Transverse colon (tissue), 4 donors: ENCODE measurements around the gene WDSUB1. TPM values are rescaled to one million over a fixed set of nuclear protein-coding genes. Genes with fewer than 3 reads are reported as not detected.
A peak's percentile ranks its signal among the peaks of the same experiment; 100 is the strongest.

ENCODE experiments used
- DNase-seq: peaks from one replicate; pipeline ENCODE4 v3.0.0-alpha.2; 2019
- H3K27ac ChIP-seq, 4 donors: fragments of 200-600 bp; sonication (generic); 2 replicates each; pipeline ENCODE4 v1.5.1; 2016 to 2018; ENCODE audit warnings: inconsistent platforms in 4 of 4
- H3K27me3 ChIP-seq: fragments of 200-600 bp; sonication (generic); 2 replicates; pipeline ENCODE4 v1.5.1; 2017; ENCODE audit warnings: inconsistent platforms
- H3K36me3 ChIP-seq, 4 donors: fragments of 200-600 bp; sonication (generic); 2 replicates each; pipeline ENCODE4 v1.5.1; 2017 to 2019; ENCODE audit warnings: inconsistent platforms in 4 of 4
- H3K4me1 ChIP-seq, 4 donors: fragments of 200-600 bp; sonication (generic); 2 replicates each; pipeline ENCODE4 v1.5.1; 2017 to 2020; ENCODE audit warnings: inconsistent platforms in 4 of 4
- H3K4me3 ChIP-seq, 4 donors: fragments of 200-600 bp; sonication (generic); 1 replicate in 1 of 4; 2 replicates in 3 of 4; pipeline versions ENCODE4 v1.5.1 to v1.6.1; 2017 to 2019; ENCODE audit warnings: inconsistent platforms in 4 of 4
- H3K9me3 ChIP-seq, 2 donors: fragments of 200-600 bp; sonication (generic); 2 replicates each; pipeline ENCODE4 v1.5.1; 2017 to 2019; ENCODE audit warnings: inconsistent platforms in 2 of 2
- CTCF ChIP-seq, 5 experiments: fragments of 200-600 bp in 3 of 5; fragments of 450-650 bp in 2 of 5; sonication (generic) in 3 of 5; IDR thresholded peaks; 1 replicate in 2 of 5; 2 replicates in 3 of 5; pipeline ENCODE4 v1.5.1; 2016 to 2017; ENCODE audit warnings: antibody characterized with exemption in 5 of 5, inconsistent platforms in 3 of 5, mild to moderate bottlenecking in 2 of 5, moderate library complexity in 1 of 5
- EP300 ChIP-seq: sonication (generic); formaldehyde crosslinking; IDR thresholded peaks from one replicate; pipeline ENCODE4 v1.6.1; 2017; ENCODE audit warnings: antibody characterized with exemption, low read depth
- POLR2A ChIP-seq: fragments of 450-650 bp; IDR thresholded peaks from one replicate; pipeline ENCODE4 v1.6.1; 2016; ENCODE audit warnings: antibody characterized with exemption, mild to moderate bottlenecking, moderate library complexity
- POLR2AphosphoS5 ChIP-seq, 3 donors: sonication (generic); formaldehyde crosslinking; IDR thresholded peaks; one replicate each; pipeline ENCODE4 v1.6.1; 2016; ENCODE audit warnings: antibody characterized with exemption in 3 of 3
- WGBS, 2 donors: methylation state at CpG; one replicate each; pipeline ENCODE4 v1.1.5; 2018; ENCODE audit warnings: low coverage in 1 of 2; 5-methylcytosine and 5-hydroxymethylcytosine counted together
- in situ Hi-C, 4 donors: fragments of 200-750 bp; cut with MboI; loops; one replicate each; pipeline versions ENCODE4 v1.15.0 to v1.15.1; 2017; ENCODE audit warnings: low sequenced_read_pairs in 3 of 4, low pct_ligation_motif_present in 1 of 4, low pct_unique_long_range_greater_than_20kb in 1 of 4
- intact Hi-C: fragments of 100-400 bp; cut with DNase I; formaldehyde crosslinking; loops from one replicate; pipeline ENCODE4 v1.15.1; 2023; ENCODE audit warnings: low total_unique reads
- total RNA-seq, 4 donors: library from RNA; depleted of rRNA; stranded (reverse); fragments of >200 nt; gene quantifications; one replicate each; pipeline ENCODE4 v1.1.0, GENCODE V29; 2016

The WDSUB1 gene
- total RNA-seq: 10 to 100 TPM in 1 of 4 donors, 1 to 10 TPM in 3; 3.4 to 10.3 (median 9.1) TPM

GRCh38 chr2:159285929-159286708 lies at the start of gene WDSUB1:
Gene WDSUB1 (minus strand): TSS chr2:159286703. CDS start chr2:159283069, 3,634 bp downstream.
- no peak for TF ChIP-seq EP300
- TF ChIP-seq CTCF (IDR thresholded peaks at IDR 0.05): peak in 1 of 5 experiments; percentile 17
- no peaks in the 10 kb centered on the region for H3K9me3 ChIP-seq
- peaks cover 7 to 31% (median 9%) of the 10 kb centered on the region in 4 donors for H3K4me1 ChIP-seq
- DNase-seq: peak; percentile 73
- peak within 1 kb of the TSS; percentile 82 to 93 (median 88) for H3K4me3 ChIP-seq
- 4% methylated on average over 19 of the region's 64 CpGs; no CpG with 5 or more reads in 1 of the 2 donors for WGBS, 2 donors
- no peaks in the 10 kb centered on the region for H3K27me3 ChIP-seq
- peaks cover 0 to 4% (median 0%) of the 10 kb centered on the region in 4 donors for H3K36me3 ChIP-seq
- intact Hi-C loops: no loop called here
- peak within 1 kb of the TSS; percentile 89 to 97 (median 92) for H3K27ac ChIP-seq
- in situ Hi-C loops: no loop called here

- H3K36me3 ChIP-seq: peaks cover 0 to 31% (median 10%) of the 10 kb centered on the region in 4 donors
- no peak for TF ChIP-seq CTCF (IDR thresholded peaks at IDR 0.05)
- no peak for TF ChIP-seq POLR2A
- no peak for TF ChIP-seq POLR2AphosphoS5 (IDR thresholded peaks at IDR 0.05)
- no peak for TF ChIP-seq EP300
- DNase-seq: no peak
- intact Hi-C loops (no loop called here), in situ Hi-C loops (no loop called here)
- 89 to 92% methylated on average over 4 to 5 of the region's 5 CpGs for WGBS, 2 donors
- no peaks in the 10 kb centered on the region for H3K4me1 ChIP-seq
- H3K27ac ChIP-seq: no peak overlapping the region
- H3K27me3 ChIP-seq: no peaks in the 10 kb centered on the region
- no peak overlapping the region for H3K4me3 ChIP-seq
- H3K9me3 ChIP-seq: no peaks in the 10 kb centered on the region
Measured at GRCh38 chr2:159326569-159327255, 40.2 kb upstream of the WDSUB1 start.

- in situ Hi-C loops: no loop called here
- Histone ChIP-seq H3K36me3 (peaks cover 0 to 38% (median 9%) of the 10 kb centered on the region in 4 donors), H3K27ac (no peak overlapping the region), H3K9me3 (no peaks in the 10 kb centered on the region), H3K27me3 (no peaks in the 10 kb centered on the region), H3K4me1 (no peaks in the 10 kb centered on the region), H3K4me3 (no peak overlapping the region)
- no peak for DNase-seq
- no peak for TF ChIP-seq EP300
- no peak for TF ChIP-seq POLR2AphosphoS5 (IDR thresholded peaks at IDR 0.05)
- TF ChIP-seq CTCF (IDR thresholded peaks at IDR 0.05): no peak
- no peak for TF ChIP-seq POLR2A
- intact Hi-C loops: no loop called here
Measured at GRCh38 chr2:159322419-159322818, 35.9 kb upstream of the WDSUB1 start.

- in situ Hi-C loops (no loop called here), intact Hi-C loops (no loop called here)
- TF ChIP-seq POLR2A (no peak), POLR2AphosphoS5 (IDR thresholded peaks at IDR 0.05) (no peak), CTCF (IDR thresholded peaks at IDR 0.05) (no peak), EP300 (no peak)
Measured at GRCh38 chr2:159317392-159318088, 31.0 kb upstream of the WDSUB1 start.

More at GRCh38 chr2:159317392-159318088, 31.0 kb upstream of the WDSUB1 start:
- H3K27ac ChIP-seq: no peak overlapping the region
- no peaks in the 10 kb centered on the region for H3K9me3 ChIP-seq
- WGBS, 2 donors: 78 to 79% methylated on average over 3 of the region's 3 CpGs
- H3K4me3 ChIP-seq: no peak overlapping the region
- DNase-seq: no peak
- no peaks in the 10 kb centered on the region for H3K27me3 ChIP-seq
- peaks cover 0 to 29% (median 2%) of the 10 kb centered on the region in 4 donors for H3K36me3 ChIP-seq
- H3K4me1 ChIP-seq: no peaks in the 10 kb centered on the region
